ENCODE data around the gene AP4E1.
"Not testable (repeated sequence)": the region's sequence is repeated elsewhere in the genome, so short reads cannot be mapped to it uniquely, and the experiment has no call there.

AP4E1 gene

DNA sequence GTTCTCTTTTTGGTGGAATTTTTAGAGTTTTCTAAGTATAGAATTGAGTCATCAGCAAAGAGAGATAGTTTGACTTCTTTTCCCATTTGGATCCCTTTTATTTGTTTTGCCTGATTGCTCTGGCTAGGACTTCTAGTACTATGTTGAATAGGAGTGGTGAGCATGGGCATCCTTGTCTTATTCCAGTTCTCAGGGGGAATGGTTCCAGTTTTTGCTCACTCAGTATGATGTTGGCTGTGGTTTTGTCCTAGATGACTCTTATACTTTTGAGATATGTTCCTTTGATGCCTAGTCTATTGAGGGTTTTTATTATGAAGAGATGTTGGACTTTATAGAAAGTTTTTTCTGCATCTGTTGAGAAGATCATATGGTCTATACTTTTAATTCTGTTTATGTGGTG is 113.7 kb downstream of the AP4E1 start:
- no peak for DNase-seq

DNA sequence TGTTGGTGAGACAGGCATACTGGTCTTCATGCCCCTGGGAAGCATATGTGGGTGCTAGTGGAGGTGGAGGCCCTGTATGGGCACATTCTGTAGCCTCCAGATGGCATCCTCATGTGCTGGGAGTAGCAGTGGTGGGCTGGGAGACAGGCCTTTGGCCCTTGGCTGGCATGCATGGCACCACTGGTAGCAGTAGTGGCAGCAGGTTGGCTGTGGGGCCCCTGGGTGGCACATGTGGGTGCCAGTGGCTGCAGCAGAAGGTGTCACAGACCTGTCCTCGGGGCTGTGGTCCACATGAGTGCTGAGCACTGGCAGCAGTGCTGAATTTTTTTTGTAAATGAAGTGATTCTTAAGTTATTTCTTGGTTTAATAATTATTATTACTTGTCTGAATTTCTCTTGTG is 115.0 kb downstream of the AP4E1 start:
- no peak for DNase-seq

DNA sequence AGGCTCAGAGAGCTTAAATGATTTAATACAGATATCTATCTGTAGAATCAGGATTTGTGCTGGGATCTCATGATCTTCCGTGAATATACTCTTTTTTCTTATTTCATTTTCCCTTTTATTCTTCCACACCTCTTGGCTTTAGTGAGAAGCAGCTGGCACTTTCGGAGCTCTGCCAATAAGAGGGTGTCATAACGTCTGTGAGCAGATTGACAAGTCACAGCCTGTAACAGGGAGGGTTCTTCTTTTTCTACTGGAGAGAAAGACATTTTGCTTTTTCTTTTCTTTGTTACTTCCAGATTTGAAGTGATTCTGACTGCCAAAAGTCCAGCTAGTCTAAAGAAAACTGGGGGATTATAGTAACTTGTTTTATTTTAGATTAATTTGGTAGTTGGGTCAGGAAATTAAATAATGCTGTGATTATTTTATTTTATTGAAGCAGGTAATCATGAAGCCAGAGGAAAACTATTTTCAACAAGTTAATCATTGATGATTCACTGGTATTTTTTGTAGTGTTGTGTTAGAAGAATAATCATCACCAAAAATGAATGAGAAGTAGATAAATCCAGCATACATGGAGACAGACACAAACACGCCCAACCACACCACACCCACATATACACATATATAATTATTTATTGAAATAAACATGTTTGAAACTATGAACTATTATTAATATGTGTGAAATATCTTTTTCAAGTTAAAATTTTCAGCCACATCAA is 116.4 kb downstream of the AP4E1 start:
- DNase-seq, result peak in 19 of 58 donors; percentile 7 to 45 (median 17)

DNA sequence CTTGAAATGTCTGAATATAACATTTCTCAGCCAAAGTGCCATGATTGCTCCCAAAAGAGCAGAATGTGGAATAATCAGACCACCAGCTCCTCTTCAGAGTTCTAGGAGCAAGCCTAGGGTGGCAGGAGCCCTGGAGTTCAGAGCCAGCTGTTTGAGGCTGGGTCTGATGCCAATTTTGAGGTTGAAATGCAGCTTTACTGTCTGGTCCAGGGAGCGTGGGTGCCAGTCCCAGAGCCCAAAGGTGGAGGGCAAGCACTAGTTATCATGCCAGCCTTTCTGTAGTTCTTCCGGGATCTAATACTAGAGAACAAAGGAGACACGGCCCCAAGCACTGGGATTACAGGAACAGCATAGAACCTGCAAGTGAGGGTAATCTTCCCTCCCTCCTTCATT is 117.0 kb downstream of the AP4E1 start:
- DNase-seq, result no peak

DNA sequence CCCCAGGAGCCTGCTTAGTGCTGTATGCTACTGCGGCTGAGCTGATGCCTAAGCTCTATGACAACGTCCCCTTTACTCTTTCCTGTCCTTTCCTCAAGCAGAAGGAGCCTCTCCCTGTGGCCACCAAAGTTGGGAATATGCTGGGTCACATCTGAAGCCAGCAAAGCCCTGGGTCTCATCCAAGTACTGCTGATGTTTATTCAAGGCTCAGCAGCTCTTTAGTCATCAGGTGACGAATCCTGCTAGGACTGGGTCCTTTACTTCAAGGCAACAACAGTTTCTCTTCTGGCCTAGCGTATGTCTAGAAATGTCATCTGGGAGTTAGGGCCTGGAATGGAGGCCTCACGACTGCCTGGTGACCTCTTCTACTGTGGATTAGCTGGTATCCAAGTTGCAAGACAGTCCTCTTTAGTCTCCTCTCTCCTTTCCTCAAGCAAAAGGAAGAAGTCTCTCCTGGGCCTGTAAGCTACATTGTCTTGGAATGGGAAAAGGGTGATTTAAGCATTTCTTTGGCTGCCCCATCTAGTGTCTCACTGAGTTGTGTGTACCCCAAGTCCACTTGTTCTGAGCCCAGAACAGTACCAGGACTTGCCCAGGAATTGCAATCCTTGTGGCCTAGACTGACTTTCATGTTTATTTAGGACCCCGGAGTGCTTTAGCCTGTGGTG is 122.3 kb downstream of the AP4E1 start:
- DNase-seq, result peak in 1 of 58 donors; percentile 2

DNA sequence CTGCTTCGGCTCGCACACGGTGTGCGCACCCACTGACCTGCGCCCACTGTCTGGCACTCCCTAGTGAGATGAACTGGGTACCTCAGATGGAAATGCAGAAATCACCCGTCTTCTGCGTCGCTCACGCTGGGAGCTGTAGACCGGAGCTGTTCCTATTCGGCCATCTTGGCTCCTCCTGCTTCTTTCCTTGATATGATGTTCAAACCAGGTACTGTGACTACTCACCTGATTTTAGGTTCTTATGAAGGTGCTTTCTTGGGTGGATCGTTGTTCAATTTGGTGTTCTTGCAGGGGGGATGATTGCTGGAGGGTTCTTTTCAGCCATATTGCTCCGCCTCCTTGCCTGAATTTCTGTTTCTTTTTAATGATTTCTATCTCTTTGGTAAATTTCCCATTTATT is 129.0 kb downstream of the AP4E1 start:
- not testable (repeated sequence) for DNase-seq

DNA sequence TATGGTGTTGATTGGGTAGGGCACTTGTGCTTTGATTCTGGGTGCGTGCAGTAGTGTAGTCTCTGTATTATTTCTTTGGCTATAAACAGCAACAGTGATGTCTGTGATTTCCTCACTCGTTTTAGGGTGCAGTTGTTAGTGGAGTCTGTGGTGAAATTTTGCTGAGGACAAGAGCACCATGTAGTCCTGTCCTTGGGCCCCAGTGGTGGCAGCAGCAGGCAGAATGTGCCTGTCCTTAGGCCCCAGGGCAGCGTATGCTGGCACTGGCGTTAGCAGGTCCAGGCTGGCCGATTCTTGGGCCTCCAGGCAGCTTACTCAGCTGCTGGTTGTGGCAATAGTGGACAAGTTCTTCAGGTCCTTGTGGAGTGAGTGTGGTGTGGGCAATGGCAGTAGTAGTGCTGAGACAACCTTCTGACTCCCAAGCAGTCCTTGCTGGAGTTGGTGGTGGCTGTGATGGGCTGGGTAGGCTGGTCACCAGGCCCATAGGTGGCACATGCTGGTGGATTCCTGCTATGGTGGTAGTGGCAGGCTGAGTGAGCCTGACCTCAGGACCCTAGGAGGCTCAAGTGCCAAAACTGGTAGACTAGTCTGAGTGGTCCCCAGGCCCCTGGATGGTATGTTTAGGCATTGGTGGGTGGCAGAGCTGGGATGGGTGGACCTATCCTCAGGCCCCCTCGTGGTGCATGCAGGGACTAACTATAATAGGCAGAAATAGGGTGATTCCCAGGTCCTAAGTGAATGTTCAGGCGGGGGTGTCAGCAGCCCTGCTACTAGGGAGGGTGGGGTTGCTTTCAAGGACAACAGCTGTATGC is 129.9 kb downstream of the AP4E1 start:
- DNase-seq, result no peak

DNA sequence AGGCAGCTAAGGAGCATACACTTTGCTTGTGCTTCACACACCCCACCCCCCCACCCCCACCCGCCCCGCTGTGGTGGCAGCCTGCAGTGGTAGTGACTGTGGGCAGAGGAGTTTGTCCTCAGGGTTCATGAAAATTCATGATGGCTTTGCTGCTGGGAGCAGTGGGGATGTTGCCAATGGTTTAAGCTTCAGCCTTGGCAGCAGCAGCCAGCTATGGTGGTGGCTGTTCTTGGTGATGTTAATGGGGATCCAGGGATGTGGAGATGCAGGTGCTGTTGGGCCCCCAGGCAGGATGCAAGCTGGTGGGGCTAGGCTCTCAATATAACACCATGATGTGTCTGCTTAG is 130.5 kb downstream of the AP4E1 start:
- peak in 2 of 58 donors; percentile 9 to 26 for DNase-seq

DNA sequence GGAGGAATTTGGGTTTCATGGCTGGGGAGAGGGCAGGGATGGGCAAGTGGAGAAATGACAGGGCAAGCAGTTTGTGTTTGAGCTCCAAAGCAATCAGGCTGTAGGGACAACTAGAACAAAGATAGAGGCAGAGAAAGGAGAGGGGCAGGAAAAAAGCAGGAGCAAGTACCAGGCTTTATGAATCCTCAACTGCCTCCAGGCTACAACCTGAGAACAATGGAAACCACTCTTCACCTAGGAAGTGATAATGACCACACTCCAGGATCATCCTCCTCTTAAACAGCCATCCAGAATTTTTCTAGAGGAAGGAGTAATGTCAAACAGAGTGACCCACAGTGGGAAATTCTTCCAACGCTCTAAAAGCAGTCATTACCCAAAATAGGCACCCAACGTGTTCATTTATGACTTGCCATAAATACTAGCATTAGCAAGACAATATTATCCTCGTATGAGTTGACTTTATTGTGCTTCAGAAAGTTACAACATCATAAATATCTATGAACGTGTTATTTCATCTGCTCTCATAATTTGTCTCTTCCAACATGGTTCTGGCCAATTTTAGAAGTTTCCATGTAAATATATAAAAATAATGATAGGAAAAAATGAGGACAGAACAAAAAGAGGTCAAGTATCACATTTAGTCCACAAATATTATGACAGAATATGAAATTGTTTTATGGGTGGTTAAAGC is 135.7 kb downstream of the AP4E1 start:
- no peak for DNase-seq

DNA sequence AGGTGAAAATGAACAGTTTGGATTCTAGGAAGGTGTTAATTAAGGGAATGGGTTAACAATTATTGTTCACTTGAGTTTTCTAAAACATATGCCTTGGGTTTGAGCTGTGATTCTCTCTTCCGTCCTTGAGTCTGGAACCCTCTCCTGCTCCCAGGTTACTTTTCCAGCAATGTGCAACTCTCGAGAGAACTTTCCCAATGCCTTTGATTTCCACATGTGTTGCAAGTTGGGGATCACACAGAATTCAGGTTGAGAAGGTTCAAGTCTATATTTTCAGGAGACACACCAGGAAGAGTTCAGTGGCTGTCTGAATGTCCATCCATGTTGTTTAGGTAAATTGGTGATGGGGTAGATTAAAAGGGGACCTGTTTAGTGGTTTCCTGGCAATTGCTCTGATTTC is 137.5 kb downstream of the AP4E1 start:
- no peak for DNase-seq

DNA sequence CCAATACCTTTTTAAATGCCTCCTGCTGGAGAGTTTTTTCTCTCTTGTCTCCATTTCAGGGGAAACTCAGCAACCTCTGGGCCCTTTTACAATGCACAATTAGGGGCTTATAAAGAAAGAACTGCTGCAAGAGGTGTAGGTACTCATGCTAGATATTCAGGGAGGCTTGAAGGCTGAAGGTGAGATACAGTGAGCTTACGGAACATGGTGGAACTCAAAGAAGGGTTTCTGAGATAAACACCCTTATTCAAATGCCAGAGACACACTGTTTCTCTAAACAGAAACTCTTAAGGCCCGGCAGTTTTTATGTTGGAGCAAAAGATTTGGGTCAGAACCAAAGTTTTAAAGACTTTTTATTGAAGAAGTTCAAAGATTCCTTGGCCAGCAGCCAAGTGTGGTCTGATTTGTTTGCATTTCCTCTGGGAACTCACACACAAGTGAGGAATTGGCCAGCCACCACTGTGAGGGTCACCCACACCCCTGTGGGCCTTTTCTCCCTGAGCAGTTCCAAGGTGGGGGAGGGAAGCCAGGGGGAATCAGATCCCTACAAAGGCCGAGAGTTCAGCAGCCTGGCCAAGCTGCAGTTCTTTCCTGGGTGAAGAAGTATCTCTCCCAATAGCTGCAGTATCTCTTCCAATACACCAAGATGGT is 138.4 kb downstream of the AP4E1 start:
- DNase-seq, result peak in 33 of 58 donors; percentile 1 to 80 (median 31)

DNA sequence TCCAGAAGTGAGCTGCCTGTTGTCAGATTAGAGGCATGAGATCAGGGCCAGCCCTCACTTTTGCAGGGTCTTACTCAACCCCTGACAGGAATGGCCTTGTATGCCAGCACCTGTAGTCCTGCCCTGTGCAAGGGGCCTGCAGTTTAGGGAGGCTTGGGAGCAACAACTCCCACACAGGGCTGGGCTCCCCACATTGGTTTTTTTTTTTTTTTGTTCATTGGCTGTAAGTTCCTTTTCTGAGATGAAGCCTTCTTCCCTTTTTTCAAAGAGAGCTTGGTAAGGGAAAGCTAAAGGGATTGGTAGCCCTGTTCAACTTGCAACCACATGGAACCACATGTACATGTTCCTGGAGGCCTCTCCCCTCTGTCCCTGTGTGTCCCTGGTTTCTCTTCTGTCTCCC is 139.8 kb downstream of the AP4E1 start:
- no peak for DNase-seq

DNA sequence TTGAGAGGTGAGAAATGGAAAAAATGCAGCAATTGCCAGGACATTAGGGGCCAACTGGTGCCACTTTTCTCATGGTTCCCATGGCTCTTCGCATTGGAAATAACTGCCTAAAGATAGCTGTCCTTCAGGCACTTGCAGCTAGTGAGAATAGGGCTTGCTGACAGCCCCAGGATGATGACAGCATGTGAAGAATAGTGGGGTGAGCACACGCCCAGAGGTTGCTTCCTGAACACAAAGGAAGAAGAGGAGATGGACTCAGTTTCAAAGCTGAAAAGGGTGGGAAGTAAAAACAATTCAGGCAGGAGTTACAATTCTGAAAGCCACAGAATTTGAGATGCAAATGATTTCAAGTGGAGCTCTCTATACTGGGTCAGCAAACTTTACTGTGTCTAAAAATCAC is 140.6 kb downstream of the AP4E1 start:
- DNase-seq, result no peak

DNA sequence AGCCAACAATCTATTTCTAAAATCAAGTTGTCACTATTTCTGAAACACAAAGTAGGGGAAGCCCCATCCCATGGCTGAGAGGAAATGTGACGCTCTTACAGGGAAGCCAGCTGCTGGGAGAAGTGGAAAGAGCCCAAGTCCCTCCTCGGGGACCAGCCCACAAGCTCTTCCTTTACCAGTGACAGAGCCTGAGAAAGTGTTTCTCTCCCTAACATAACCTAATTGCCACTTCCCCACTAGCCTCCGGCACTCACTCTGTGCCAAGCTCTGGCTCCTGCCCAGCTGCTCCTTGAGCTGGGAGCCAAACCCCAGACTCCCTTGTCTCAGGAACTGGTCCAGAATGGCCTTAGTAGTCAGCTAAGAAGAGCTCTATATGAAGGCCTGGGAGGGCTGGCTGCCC is 143.3 kb downstream of the AP4E1 start:
- DNase-seq, result peak in 44 of 58 donors; percentile 4 to 82 (median 42)

DNA sequence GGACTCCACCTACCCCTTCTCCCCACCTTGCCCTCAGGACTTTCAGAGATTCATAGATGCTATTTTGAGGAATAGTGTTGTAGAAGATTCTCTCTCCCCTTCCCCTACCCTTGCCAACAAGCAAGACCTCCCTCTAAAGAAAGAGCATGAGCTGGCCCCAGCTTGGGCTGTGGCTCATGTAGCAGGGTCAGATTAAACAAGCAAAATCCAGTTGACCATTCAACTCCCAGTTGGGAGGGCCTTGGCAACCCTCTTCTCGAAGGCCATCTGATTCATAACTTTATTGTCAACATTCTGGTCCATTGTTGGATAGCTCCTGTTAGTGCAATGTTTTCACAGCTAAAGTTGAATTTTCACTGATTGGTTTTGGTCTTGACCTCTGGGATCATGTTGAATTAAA is 145.1 kb downstream of the AP4E1 start:
- DNase-seq, result no peak

DNA sequence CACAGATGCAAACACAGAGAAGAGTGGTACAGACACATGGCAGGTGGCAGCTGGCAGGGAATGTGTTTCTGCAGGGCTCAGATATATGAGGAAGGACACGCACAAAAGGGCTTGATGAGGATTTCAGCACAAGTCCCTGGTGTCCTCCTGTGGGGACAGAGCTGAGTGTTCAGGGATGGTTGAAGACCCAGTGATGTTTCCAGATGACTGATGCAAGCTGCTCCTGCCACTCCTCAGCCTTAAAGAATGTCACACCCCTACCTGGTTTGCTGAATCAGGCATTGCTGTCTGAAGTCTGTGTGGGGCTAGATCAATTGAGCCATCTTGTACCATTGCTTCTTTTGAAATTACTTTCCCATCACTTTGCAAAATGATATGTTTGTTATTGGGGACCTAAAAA is 146.1 kb downstream of the AP4E1 start:
- no peak for DNase-seq

Data from anterior cingulate cortex (tissue), 58 donors.